Measurements from ENCODE around the gene AP3S1. TPM values are rescaled to one million over a fixed set of nuclear protein-coding genes. Genes with fewer than 3 reads are reported as not detected.

The AP3S1 gene
- total and polyA plus RNA-seq, 2 of the 13 experiments (the other 11 are each of a cell fraction or from before 2014, with no cell fraction given) = 50.5 to 85.9 TPM

DNA sequence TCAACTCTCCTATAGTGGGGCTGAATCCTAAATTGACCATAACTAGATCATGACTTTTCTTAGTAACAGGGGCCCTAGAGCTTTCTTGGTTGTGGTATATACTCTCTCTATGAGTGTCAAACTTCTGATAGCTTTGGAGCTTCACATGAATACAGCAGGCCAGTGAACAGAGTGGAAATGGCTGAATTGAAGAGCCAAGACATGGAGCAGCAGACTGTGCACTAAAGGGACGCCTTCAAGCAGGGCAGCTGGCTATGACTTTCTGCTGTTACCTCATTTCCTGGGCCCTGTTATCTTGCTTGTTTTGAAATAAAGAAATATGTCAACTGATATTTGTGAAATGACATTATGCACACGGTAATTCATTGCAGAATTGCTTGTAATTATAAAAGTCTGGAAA lies 41.6 kb upstream of the AP3S1 start:
- no peak overlapping the region for H3K4me2 ChIP-seq (ENCODE audit: low read depth, low read length)
- no peaks in the 10 kb centered on the region for H4K20me1 ChIP-seq (ENCODE audit: insufficient read depth, low read length)
- intact Hi-C loops (cut with micrococcal nuclease; ENCODE audit: unreplicated experiment) = no loop called here
- no peaks in the 10 kb centered on the region for H3K27me3 ChIP-seq (ENCODE audit: control insufficient read depth in 1 of 2, insufficient read depth in 2 of 2, low read length in 2 of 2)
- H3K36me3 ChIP-seq (replicated peaks in 1 of 2; ENCODE audit: control insufficient read depth in 1 of 2, insufficient read depth in 2 of 2, low read length in 2 of 2) = no peaks in the 10 kb centered on the region
- TF ChIP-seq ZNF292 (CRISPR knock-in tag; IDR thresholded peaks at IDR 0.05; ENCODE audit: borderline replicate concordance, low read depth) (no peak), JUND (CRISPR knock-in tag; IDR thresholded peaks at IDR 0.05) (no peak), ZNF326 (CRISPR knock-in tag; IDR thresholded peaks at IDR 0.05; ENCODE audit: borderline replicate concordance) (no peak), CREB1 (IDR thresholded peaks at IDR 0.05) (no peak), CREB1 (CRISPR knock-in tag; IDR thresholded peaks at IDR 0.05) (no peak), ZNF543 (CRISPR knock-in tag; IDR thresholded peaks at IDR 0.05) (no peak), AKAP8 (CRISPR knock-in tag; IDR thresholded peaks at IDR 0.05) (no peak), ZNF20 (CRISPR knock-in tag; IDR thresholded peaks at IDR 0.05) (no peak), ZNF264 (CRISPR knock-in tag; IDR thresholded peaks at IDR 0.05) (no peak), RBM22 (optimal IDR thresholded peaks at IDR 0.05; ENCODE audit: low read length) (no peak), ZNF709 (CRISPR knock-in tag; IDR thresholded peaks at IDR 0.05) (no peak), ELF1 (CRISPR knock-in tag; IDR thresholded peaks at IDR 0.05) (no peak), ZNF33A (CRISPR knock-in tag; IDR thresholded peaks at IDR 0.05; ENCODE audit: borderline replicate concordance) (no peak), MIER2 (CRISPR knock-in tag; IDR thresholded peaks at IDR 0.05) (no peak), NCOA1 (CRISPR knock-in tag; IDR thresholded peaks at IDR 0.05) (no peak), TBL1XR1 (IDR thresholded peaks at IDR 0.05; ENCODE audit: borderline replicate concordance, low read length, partially characterized antibody) (no peak), SRSF1 (optimal IDR thresholded peaks at IDR 0.05; ENCODE audit: low read depth, low read length) (no peak), CBX2 (IDR thresholded peaks at IDR 0.05; ENCODE audit: low read depth, low read length) (no peak), CBX2 (CRISPR knock-in tag; IDR thresholded peaks at IDR 0.05; ENCODE audit: low read depth) (no peak)
- TF ChIP-seq, protein P1, sequence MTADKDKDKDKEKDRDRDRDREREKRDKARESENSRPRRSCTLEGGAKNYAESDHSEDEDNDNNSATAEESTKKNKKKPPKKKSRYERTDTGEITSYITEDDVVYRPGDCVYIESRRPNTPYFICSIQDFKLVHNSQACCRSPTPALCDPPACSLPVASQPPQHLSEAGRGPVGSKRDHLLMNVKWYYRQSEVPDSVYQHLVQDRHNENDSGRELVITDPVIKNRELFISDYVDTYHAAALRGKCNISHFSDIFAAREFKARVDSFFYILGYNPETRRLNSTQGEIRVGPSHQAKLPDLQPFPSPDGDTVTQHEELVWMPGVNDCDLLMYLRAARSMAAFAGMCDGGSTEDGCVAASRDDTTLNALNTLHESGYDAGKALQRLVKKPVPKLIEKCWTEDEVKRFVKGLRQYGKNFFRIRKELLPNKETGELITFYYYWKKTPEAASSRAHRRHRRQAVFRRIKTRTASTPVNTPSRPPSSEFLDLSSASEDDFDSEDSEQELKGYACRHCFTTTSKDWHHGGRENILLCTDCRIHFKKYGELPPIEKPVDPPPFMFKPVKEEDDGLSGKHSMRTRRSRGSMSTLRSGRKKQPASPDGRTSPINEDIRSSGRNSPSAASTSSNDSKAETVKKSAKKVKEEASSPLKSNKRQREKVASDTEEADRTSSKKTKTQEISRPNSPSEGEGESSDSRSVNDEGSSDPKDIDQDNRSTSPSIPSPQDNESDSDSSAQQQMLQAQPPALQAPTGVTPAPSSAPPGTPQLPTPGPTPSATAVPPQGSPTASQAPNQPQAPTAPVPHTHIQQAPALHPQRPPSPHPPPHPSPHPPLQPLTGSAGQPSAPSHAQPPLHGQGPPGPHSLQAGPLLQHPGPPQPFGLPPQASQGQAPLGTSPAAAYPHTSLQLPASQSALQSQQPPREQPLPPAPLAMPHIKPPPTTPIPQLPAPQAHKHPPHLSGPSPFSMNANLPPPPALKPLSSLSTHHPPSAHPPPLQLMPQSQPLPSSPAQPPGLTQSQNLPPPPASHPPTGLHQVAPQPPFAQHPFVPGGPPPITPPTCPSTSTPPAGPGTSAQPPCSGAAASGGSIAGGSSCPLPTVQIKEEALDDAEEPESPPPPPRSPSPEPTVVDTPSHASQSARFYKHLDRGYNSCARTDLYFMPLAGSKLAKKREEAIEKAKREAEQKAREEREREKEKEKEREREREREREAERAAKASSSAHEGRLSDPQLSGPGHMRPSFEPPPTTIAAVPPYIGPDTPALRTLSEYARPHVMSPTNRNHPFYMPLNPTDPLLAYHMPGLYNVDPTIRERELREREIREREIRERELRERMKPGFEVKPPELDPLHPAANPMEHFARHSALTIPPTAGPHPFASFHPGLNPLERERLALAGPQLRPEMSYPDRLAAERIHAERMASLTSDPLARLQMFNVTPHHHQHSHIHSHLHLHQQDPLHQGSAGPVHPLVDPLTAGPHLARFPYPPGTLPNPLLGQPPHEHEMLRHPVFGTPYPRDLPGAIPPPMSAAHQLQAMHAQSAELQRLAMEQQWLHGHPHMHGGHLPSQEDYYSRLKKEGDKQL (CRISPR knock-in tag; IDR thresholded peaks at IDR 0.05; ENCODE audit: low read depth) = no peak
- TF ChIP-seq, protein P2, sequence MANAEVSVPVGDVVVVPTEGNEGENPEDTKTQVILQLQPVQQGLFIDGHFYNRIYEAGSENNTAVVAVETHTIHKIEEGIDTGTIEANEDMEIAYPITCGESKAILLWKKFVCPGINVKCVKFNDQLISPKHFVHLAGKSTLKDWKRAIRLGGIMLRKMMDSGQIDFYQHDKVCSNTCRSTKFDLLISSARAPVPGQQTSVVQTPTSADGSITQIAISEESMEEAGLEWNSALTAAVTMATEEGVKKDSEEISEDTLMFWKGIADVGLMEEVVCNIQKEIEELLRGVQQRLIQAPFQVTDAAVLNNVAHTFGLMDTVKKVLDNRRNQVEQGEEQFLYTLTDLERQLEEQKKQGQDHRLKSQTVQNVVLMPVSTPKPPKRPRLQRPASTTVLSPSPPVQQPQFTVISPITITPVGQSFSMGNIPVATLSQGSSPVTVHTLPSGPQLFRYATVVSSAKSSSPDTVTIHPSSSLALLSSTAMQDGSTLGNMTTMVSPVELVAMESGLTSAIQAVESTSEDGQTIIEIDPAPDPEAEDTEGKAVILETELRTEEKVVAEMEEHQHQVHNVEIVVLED (CRISPR knock-in tag; IDR thresholded peaks at IDR 0.05; ENCODE audit: borderline replicate concordance) = no peak
- POLR2A ChIA-PET = no interaction called here
- H3K9ac ChIP-seq (ENCODE audit: insufficient read depth, low read depth, low read length) = no peak overlapping the region
- H3K27ac ChIP-seq (ENCODE audit: extremely low read length, insufficient read depth, low read length) = no peak overlapping the region
- CTCF ChIA-PET (ENCODE audit: low intra/inter-chr PET ratio, low total read pairs) = no interaction called here
- H3K9me3 ChIP-seq (ENCODE audit: low read length) = no peaks in the 10 kb centered on the region
- no peak for FAIRE-seq
- BruUV-seq (replicated peaks) = no TSS peak
- peaks cover 40% of the 10 kb centered on the region for H3K4me1 ChIP-seq (ENCODE audit: insufficient read depth, low read length)
- H2AFZ ChIP-seq (ENCODE audit: low read length) = no peak overlapping the region
- DNase-seq (ENCODE audit: low spot score) = no peak
- no peak overlapping the region for H3K4me3 ChIP-seq (replicated peaks in 1 of 3; ENCODE audit: insufficient read depth in 1 of 3, low read depth in 2 of 3, low read length in 3 of 3)
- H3K79me2 ChIP-seq (ENCODE audit: insufficient read depth, low read length) = no peaks in the 10 kb centered on the region
- no peak for ATAC-seq
- 69% methylated on average over 2 of the region's 2 CpGs for WGBS (ENCODE audit: low lambda C conversion rate)
- in situ Hi-C loops (cut with HindIII; ENCODE audit: extremely low pct_ligation_motif_present, low pct_unique_long_range_greater_than_20kb) = no loop called here

Measured in HepG2 (cell line).